DOHH2 (cell line): ENCODE results near the gene CAMP.
"Not testable (repeated sequence)": the region's sequence is repeated elsewhere in the genome, so short reads cannot be mapped to it uniquely, and the experiment has no call there.

Source experiments
- H3F3A ChIP-seq: fragments of 200-600 bp; sonication (generic), shearing (Covaris generic); 2 replicates; pipeline ENCODE4 v1.6.0; 2016; ENCODE audit warnings: antibody characterized with exemption, mild to moderate bottlenecking; ENCODE audit not compliant: control insufficient read depth, insufficient read depth
- H3K27ac ChIP-seq: fragments of 200-600 bp; sonication (generic); 2 replicates; pipeline ENCODE4 v1.5.1; 2014; ENCODE audit warnings: low read depth, mild to moderate bottlenecking, low read length, moderate library complexity
- H3K27me3 ChIP-seq: fragments of 200-600 bp; sonication (generic); 2 replicates; pipeline ENCODE4 v1.6.1; 2014; ENCODE audit warnings: mild to moderate bottlenecking, low read length, mixed read lengths; ENCODE audit not compliant: control insufficient read depth
- H3K36me3 ChIP-seq: fragments of 200-600 bp; sonication (generic); 2 replicates; pipeline ENCODE4 v1.6.1; 2014; ENCODE audit warnings: mild to moderate bottlenecking, low read length, moderate library complexity, mixed read lengths; ENCODE audit not compliant: control insufficient read depth
- H3K4me1 ChIP-seq: fragments of 200-600 bp; sonication (generic); 2 replicates; pipeline ENCODE4 v1.6.1; 2014; ENCODE audit warnings: mild to moderate bottlenecking, low read length, mixed read lengths; ENCODE audit not compliant: control insufficient read depth
- H3K4me2 ChIP-seq: fragments of 200-600 bp; sonication (generic); 2 replicates; pipeline ENCODE4 v1.6.0; 2014; ENCODE audit warnings: mild to moderate bottlenecking, low read length, moderate library complexity
- H3K4me3 ChIP-seq: fragments of 200-600 bp; sonication (generic); 2 replicates; pipeline ENCODE4 v1.5.1; 2014; ENCODE audit warnings: mild to moderate bottlenecking, low read length, mixed read lengths
- H3K79me2 ChIP-seq: fragments of 200-600 bp; sonication (generic); 2 replicates; pipeline ENCODE4 v1.6.1; 2014; ENCODE audit warnings: mild to moderate bottlenecking, low read length, mixed read lengths; ENCODE audit not compliant: control insufficient read depth
- H3K9me2 ChIP-seq: fragments of 200-600 bp; sonication (generic); replicated peaks from 2 replicates; pipeline ENCODE4 v1.6.1; 2014; ENCODE audit warnings: mild to moderate bottlenecking, low read length, mixed read lengths; ENCODE audit not compliant: control insufficient read depth
- H3K9me3 ChIP-seq: fragments of 200-600 bp; sonication (generic); 2 replicates; pipeline ENCODE4 v1.6.1; 2014; ENCODE audit warnings: antibody characterized with exemption, low read length, mixed read lengths; ENCODE audit not compliant: control insufficient read depth, insufficient read depth
- H4K20me1 ChIP-seq: fragments of 200-600 bp; sonication (generic); 2 replicates; pipeline ENCODE4 v1.6.0; 2014; ENCODE audit warnings: low read depth, mild to moderate bottlenecking, antibody characterized with exemption, low read length, moderate library complexity; ENCODE audit not compliant: control insufficient read depth, insufficient read depth
- CTCF ChIP-seq: fragments of 200-600 bp; sonication (generic); IDR thresholded peaks from one replicate; pipeline ENCODE4 v1.5.1; 2014; ENCODE audit warnings: antibody characterized with exemption, mild to moderate bottlenecking, low read depth, low read length; ENCODE audit not compliant: poor library complexity, severe bottlenecking
- EZH2phosphoT487 ChIP-seq: fragments of 200-600 bp; sonication (generic); IDR thresholded peaks from 2 replicates; pipeline ENCODE4 v1.6.1; 2017; ENCODE audit warnings: borderline replicate concordance, mild to moderate bottlenecking, antibody characterized with exemption, low read length, moderate library complexity, mixed read lengths

CAMP gene

GRCh38 chr3:48208076-48208475 lies 15.2 kb upstream of the CAMP start:
- Histone ChIP-seq H4K20me1 (no peaks in the 10 kb centered on the region), H3K9me3 (no peaks in the 10 kb centered on the region), H3K4me2 (no peak overlapping the region), H3K36me3 (no peaks in the 10 kb centered on the region), H3F3A (no peaks in the 10 kb centered on the region), H3K27ac (no peak overlapping the region), H3K27me3 (no peaks in the 10 kb centered on the region), H3K4me1 (no peaks in the 10 kb centered on the region), H3K9me2 (no peaks in the 10 kb centered on the region), H3K4me3 (no peak overlapping the region), H3K79me2 (no peaks in the 10 kb centered on the region)
- TF ChIP-seq CTCF (no peak), EZH2phosphoT487 (no peak)

- no peaks in the 10 kb centered on the region for H3K36me3 ChIP-seq
- H4K20me1 ChIP-seq = no peaks in the 10 kb centered on the region
These were observed 13.8 kb upstream of the CAMP start for GRCh38 chr3:48209445-48209844.

GRCh38 chr3:48210534-48210933 lies 12.8 kb upstream of the CAMP start:
- not testable (repeated sequence) for H3K4me2 ChIP-seq, H3K4me1 ChIP-seq, H3F3A ChIP-seq, H3K9me3 ChIP-seq, H3K27ac ChIP-seq, H4K20me1 ChIP-seq, H3K79me2 ChIP-seq, H3K36me3 ChIP-seq, H3K27me3 ChIP-seq, H3K4me3 ChIP-seq, H3K9me2 ChIP-seq

More at GRCh38 chr3:48209445-48209844, 13.8 kb upstream of the CAMP start:
- H3F3A ChIP-seq = no peaks in the 10 kb centered on the region
- no peaks in the 10 kb centered on the region for H3K9me3 ChIP-seq
- H3K27me3 ChIP-seq = no peaks in the 10 kb centered on the region
- H3K4me2 ChIP-seq = no peak overlapping the region
- H3K27ac ChIP-seq = no peak overlapping the region
- H3K4me3 ChIP-seq = no peak overlapping the region
- no peaks in the 10 kb centered on the region for H3K9me2 ChIP-seq
- H3K79me2 ChIP-seq = no peaks in the 10 kb centered on the region
- TF ChIP-seq CTCF (no peak), EZH2phosphoT487 (no peak)
- no peaks in the 10 kb centered on the region for H3K4me1 ChIP-seq

GRCh38 chr3:48211776-48212175 lies 11.5 kb upstream of the CAMP start:
- H3K9me2 ChIP-seq, H3K27me3 ChIP-seq, H3K27ac ChIP-seq: not testable (repeated sequence)

More at GRCh38 chr3:48211776-48212175, 11.5 kb upstream of the CAMP start:
- H3K9me3 ChIP-seq, H3K4me3 ChIP-seq, H3K4me2 ChIP-seq, H3K4me1 ChIP-seq, H3K36me3 ChIP-seq, H4K20me1 ChIP-seq, H3K79me2 ChIP-seq, H3F3A ChIP-seq: not testable (repeated sequence)
